Peyer's patch (tissue), 4 donors: ENCODE data around the gene UST.
"Not testable (repeated sequence)": the region's sequence is repeated elsewhere in the genome, so short reads cannot be mapped to it uniquely, and the experiment has no call there.

ENCODE experiments used
- POLR2A ChIP-seq, 2 donors: fragments of 450-650 bp; IDR thresholded peaks; one replicate each; pipeline ENCODE4 v1.5.1; 2017; ENCODE audit warnings: antibody characterized with exemption in 2 of 2, mild to moderate bottlenecking in 2 of 2, moderate library complexity in 2 of 2
- TF ChIP-seq, protein P1 (sequence below), 6 experiments: fragments of 450-650 bp in 4 of 6; fragments of 200-600 bp in 2 of 6; sonication (generic) in 1 of 6; IDR thresholded peaks; one replicate each; pipeline ENCODE4 v1.5.1; 2017 to 2019; ENCODE audit warnings: antibody characterized with exemption in 6 of 6, mild to moderate bottlenecking in 3 of 6, moderate library complexity in 1 of 6

DNA sequence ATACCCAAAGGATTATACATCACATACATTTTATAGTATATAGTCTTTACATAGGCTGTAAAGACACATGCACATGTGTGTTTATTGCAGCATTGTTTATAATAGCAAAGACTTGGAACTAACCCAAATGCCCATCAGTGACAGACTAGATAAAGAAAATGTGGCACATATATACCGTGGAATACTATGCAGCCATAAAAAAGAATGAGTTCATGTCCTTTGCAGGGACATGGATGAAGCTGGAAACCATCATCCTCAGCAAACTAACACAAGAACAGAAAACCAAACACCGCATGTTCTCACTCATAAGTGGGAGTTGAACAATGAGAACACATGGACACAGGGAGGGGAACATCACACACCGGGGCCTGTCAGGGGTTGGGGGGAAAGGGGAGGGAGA is 231.5 kb downstream of the UST start:
- TF ChIP-seq POLR2A (IDR thresholded peaks at IDR 0.05), result not testable (repeated sequence)
- TF ChIP-seq, protein P1, sequence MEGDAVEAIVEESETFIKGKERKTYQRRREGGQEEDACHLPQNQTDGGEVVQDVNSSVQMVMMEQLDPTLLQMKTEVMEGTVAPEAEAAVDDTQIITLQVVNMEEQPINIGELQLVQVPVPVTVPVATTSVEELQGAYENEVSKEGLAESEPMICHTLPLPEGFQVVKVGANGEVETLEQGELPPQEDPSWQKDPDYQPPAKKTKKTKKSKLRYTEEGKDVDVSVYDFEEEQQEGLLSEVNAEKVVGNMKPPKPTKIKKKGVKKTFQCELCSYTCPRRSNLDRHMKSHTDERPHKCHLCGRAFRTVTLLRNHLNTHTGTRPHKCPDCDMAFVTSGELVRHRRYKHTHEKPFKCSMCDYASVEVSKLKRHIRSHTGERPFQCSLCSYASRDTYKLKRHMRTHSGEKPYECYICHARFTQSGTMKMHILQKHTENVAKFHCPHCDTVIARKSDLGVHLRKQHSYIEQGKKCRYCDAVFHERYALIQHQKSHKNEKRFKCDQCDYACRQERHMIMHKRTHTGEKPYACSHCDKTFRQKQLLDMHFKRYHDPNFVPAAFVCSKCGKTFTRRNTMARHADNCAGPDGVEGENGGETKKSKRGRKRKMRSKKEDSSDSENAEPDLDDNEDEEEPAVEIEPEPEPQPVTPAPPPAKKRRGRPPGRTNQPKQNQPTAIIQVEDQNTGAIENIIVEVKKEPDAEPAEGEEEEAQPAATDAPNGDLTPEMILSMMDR (IDR thresholded peaks at IDR 0.05), result not testable (repeated sequence)
